Lower leg skin (tissue), 3 donors: ENCODE results near the gene NCDN.

Source experiments
- POLR2A ChIP-seq, 2 donors: fragments of 450-650 bp; IDR thresholded peaks; one replicate each; pipeline ENCODE4 v1.6.1; 2016 to 2017; ENCODE audit warnings: antibody characterized with exemption in 2 of 2, mild to moderate bottlenecking in 1 of 2, moderate library complexity in 1 of 2
- TF ChIP-seq, protein P1 (sequence below), 3 donors: fragments of 450-650 bp; IDR thresholded peaks; one replicate each; pipeline ENCODE4 v1.5.1; 2016; ENCODE audit warnings: antibody characterized with exemption in 3 of 3, mild to moderate bottlenecking in 3 of 3, moderate library complexity in 2 of 3

DNA sequence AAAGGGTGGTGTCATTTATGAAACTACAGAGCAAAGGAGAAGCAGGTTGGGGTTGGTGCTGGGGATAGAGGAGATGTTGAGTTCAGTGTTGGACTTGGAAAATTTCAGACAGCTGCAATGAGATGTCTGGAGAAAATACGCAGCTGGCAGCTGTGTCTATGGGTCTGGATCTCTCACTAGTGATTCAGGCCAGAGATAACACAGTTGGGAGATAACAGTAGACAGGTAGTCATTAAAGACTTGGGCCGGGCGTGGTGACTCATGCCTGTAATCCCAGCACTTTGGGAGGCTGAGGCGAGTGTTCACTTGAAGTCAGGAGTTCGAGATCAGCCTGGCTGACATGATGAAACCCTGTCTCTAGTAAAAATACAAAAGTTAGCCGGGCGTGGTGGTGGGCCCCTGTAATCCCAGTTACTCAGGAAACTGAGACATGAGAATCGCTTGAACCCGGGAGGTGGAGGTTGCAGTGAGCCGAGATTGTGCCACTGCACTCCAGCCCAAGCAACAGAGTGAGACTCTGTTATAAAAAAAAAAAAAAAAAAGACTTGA is 13.1 kb downstream of the NCDN start:
- TF ChIP-seq, protein P1, sequence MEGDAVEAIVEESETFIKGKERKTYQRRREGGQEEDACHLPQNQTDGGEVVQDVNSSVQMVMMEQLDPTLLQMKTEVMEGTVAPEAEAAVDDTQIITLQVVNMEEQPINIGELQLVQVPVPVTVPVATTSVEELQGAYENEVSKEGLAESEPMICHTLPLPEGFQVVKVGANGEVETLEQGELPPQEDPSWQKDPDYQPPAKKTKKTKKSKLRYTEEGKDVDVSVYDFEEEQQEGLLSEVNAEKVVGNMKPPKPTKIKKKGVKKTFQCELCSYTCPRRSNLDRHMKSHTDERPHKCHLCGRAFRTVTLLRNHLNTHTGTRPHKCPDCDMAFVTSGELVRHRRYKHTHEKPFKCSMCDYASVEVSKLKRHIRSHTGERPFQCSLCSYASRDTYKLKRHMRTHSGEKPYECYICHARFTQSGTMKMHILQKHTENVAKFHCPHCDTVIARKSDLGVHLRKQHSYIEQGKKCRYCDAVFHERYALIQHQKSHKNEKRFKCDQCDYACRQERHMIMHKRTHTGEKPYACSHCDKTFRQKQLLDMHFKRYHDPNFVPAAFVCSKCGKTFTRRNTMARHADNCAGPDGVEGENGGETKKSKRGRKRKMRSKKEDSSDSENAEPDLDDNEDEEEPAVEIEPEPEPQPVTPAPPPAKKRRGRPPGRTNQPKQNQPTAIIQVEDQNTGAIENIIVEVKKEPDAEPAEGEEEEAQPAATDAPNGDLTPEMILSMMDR (IDR thresholded peaks at IDR 0.05): no peak
- no peak for TF ChIP-seq POLR2A (IDR thresholded peaks at IDR 0.05)
